ENCODE data around the gene BMPR1A. TPM values are rescaled to one million over a fixed set of nuclear protein-coding genes. Genes with fewer than 3 reads are reported as not detected.
"Not testable (repeated sequence)": the region's sequence is repeated elsewhere in the genome, so short reads cannot be mapped to it uniquely, and the experiment has no call there.

The BMPR1A gene
- total RNA-seq, 1 experiment from 2014 or later, result 42.6 TPM

- no peaks in the 10 kb centered on the region for H3K27me3 ChIP-seq (ENCODE audit: insufficient read depth, low read length)
- TF ChIP-seq CBX3 (IDR thresholded peaks at IDR 0.05; ENCODE audit: low read depth) (no peak), RAD21 (IDR thresholded peaks at IDR 0.05; ENCODE audit: low read depth) (no peak), SP1 (IDR thresholded peaks at IDR 0.05; ENCODE audit: low read depth) (no peak), ELF1 (IDR thresholded peaks at IDR 0.05; ENCODE audit: borderline replicate concordance, low read depth) (no peak), REST (IDR thresholded peaks at IDR 0.05; ENCODE audit: low read depth) (no peak)
- no TSS peak for BruUV-seq (replicated peaks)
- ChIA-PET RAD21 (ENCODE audit: low non-redundant PET in 1 of 2, low total read pairs in 2 of 2, uncharacterized antibody in 2 of 2, unreplicated experiment in 2 of 2) (no interaction called here), CTCF (no interaction called here), POLR2A (interaction anchor here (0.7 kb wide), 1 partner anchor 139 kb away, joined by 3 read pairs; no protein-coding TSS in a partner anchor)
- intact Hi-C loops (cut with micrococcal nuclease), result no loop called here
- no peak overlapping the region for H3K9ac ChIP-seq (ENCODE audit: low read length)
- H3K4me3 ChIP-seq (replicated peaks in 1 of 2; ENCODE audit: low read depth in 1 of 2, low read length in 2 of 2), result no peak overlapping the region
- no peaks in the 10 kb centered on the region for H3K79me2 ChIP-seq (ENCODE audit: insufficient read depth, low read length)
- H3K9me2 ChIP-seq (ENCODE audit: insufficient read depth), result no peaks in the 10 kb centered on the region
- H2AFZ ChIP-seq (ENCODE audit: low read depth, low read length, poor library complexity, severe bottlenecking), result no peak overlapping the region
- no peak overlapping the region for H3K27ac ChIP-seq (ENCODE audit: low read depth, low read length)
- ATAC-seq (no peak), DNase-seq (ENCODE audit: low read depth, low spot score) (no peak)
- no peaks in the 10 kb centered on the region for H3K4me1 ChIP-seq (ENCODE audit: control insufficient read depth in 1 of 2, insufficient read depth in 2 of 2, low read length in 2 of 2)
- H4K20me1 ChIP-seq (ENCODE audit: insufficient read depth), result no peaks in the 10 kb centered on the region
- H3K36me3 ChIP-seq (ENCODE audit: control insufficient read depth in 1 of 2, insufficient read depth in 2 of 2, low read length in 2 of 2), result no peaks in the 10 kb centered on the region
- H3K4me2 ChIP-seq (ENCODE audit: low read length), result no peak overlapping the region
- no peaks in the 10 kb centered on the region for H3K9me3 ChIP-seq (ENCODE audit: control insufficient read depth in 1 of 2, insufficient read depth in 1 of 2, low read depth in 1 of 2, low read length in 2 of 2)
Observed at GRCh38 chr10:86851328-86852207, 95.1 kb downstream of the BMPR1A start.

- H3K4me2 ChIP-seq (ENCODE audit: low read length); POLR2A ChIA-PET; H3K27me3 ChIP-seq (ENCODE audit: insufficient read depth, low read length); H3K9me3 ChIP-seq (ENCODE audit: control insufficient read depth in 1 of 2, insufficient read depth in 1 of 2, low read depth in 1 of 2, low read length in 2 of 2); H3K4me1 ChIP-seq (ENCODE audit: control insufficient read depth in 1 of 2, insufficient read depth in 2 of 2, low read length in 2 of 2); H3K36me3 ChIP-seq (ENCODE audit: control insufficient read depth in 1 of 2, insufficient read depth in 2 of 2, low read length in 2 of 2); DNase-seq (ENCODE audit: low read depth, low spot score); H3K79me2 ChIP-seq (ENCODE audit: insufficient read depth, low read length); BruUV-seq (replicated peaks); intact Hi-C loops (cut with micrococcal nuclease); H4K20me1 ChIP-seq (ENCODE audit: insufficient read depth); H2AFZ ChIP-seq (ENCODE audit: low read depth, low read length, poor library complexity, severe bottlenecking); ATAC-seq; H3K9me2 ChIP-seq (ENCODE audit: insufficient read depth); H3K9ac ChIP-seq (ENCODE audit: low read length); H3K27ac ChIP-seq (ENCODE audit: low read depth, low read length); RAD21 ChIA-PET (ENCODE audit: low non-redundant PET in 1 of 2, low total read pairs in 2 of 2, uncharacterized antibody in 2 of 2, unreplicated experiment in 2 of 2); CTCF ChIA-PET; H3K4me3 ChIP-seq (replicated peaks in 1 of 2; ENCODE audit: low read depth in 1 of 2, low read length in 2 of 2): not testable (repeated sequence)
Observed at GRCh38 chr10:86853582-86853981, 97.2 kb downstream of the BMPR1A start.
